ENCODE results near the gene UNC5C. TPM values are rescaled to one million over a fixed set of nuclear protein-coding genes. Genes with fewer than 3 reads are reported as not detected.

The UNC5C gene
- total RNA-seq, 2 donors from 2014 or later = 0.52 to 2.0 TPM

GRCh38 chr4:95288552-95288951 lies 260.2 kb downstream of the UNC5C start:
- no peak overlapping the region for H3K27ac ChIP-seq
- TF ChIP-seq POLR2A (IDR thresholded peaks at IDR 0.05) (no peak), CTCF (IDR thresholded peaks at IDR 0.05) (no peak)
- no peak overlapping the region for H3K4me3 ChIP-seq
- no peaks in the 10 kb centered on the region for H3K36me3 ChIP-seq (replicated peaks in 1 of 2; ENCODE audit: insufficient read depth in 1 of 2, low read depth in 2 of 2)
- H3K9me3 ChIP-seq = no peaks in the 10 kb centered on the region
- H3K4me1 ChIP-seq = no peaks in the 10 kb centered on the region
- WGBS, 2 donors = 82 to 92% methylated on average over 1 of the region's 1 CpG
- intact Hi-C loops (cut with DNase I) = no loop called here
- no peak for ATAC-seq
- DNase-seq = no peak
- no peaks in the 10 kb centered on the region for H3K27me3 ChIP-seq

GRCh38 chr4:95285797-95286196 lies 263.0 kb downstream of the UNC5C start:
- DNase-seq (no peak), ATAC-seq (no peak)
- Histone ChIP-seq H3K27me3 (no peaks in the 10 kb centered on the region), H3K27ac (no peak overlapping the region), H3K4me3 (no peak overlapping the region), H3K36me3 (replicated peaks in 1 of 2; ENCODE audit: insufficient read depth in 1 of 2, low read depth in 2 of 2) (no peaks in the 10 kb centered on the region), H3K4me1 (no peaks in the 10 kb centered on the region), H3K9me3 (no peaks in the 10 kb centered on the region)
- intact Hi-C loops (cut with DNase I) = no loop called here
- 70 to 71% methylated on average over 2 of the region's 2 CpGs for WGBS, 2 donors
- no peak for TF ChIP-seq CTCF (IDR thresholded peaks at IDR 0.05)
- TF ChIP-seq POLR2A (IDR thresholded peaks at IDR 0.05) = no peak

- 84 to 100% methylated on average over 1 of the region's 1 CpG for WGBS, 2 donors
- Histone ChIP-seq H3K27me3 (no peaks in the 10 kb centered on the region), H3K27ac (no peak overlapping the region), H3K9me3 (no peaks in the 10 kb centered on the region), H3K4me3 (no peak overlapping the region), H3K36me3 (replicated peaks in 1 of 2; ENCODE audit: insufficient read depth in 1 of 2, low read depth in 2 of 2) (no peaks in the 10 kb centered on the region), H3K4me1 (no peaks in the 10 kb centered on the region)
- intact Hi-C loops (cut with DNase I) = no loop called here
- ATAC-seq (no peak), DNase-seq (no peak)
- TF ChIP-seq CTCF (IDR thresholded peaks at IDR 0.05) = no peak
- TF ChIP-seq POLR2A (IDR thresholded peaks at IDR 0.05) = no peak
Observed at GRCh38 chr4:95284655-95285054, 264.1 kb downstream of the UNC5C start.

- Histone ChIP-seq H3K27ac (no peak overlapping the region), H3K36me3 (replicated peaks in 1 of 2; ENCODE audit: insufficient read depth in 1 of 2, low read depth in 2 of 2) (no peaks in the 10 kb centered on the region), H3K4me1 (no peaks in the 10 kb centered on the region), H3K9me3 (no peaks in the 10 kb centered on the region), H3K4me3 (no peak overlapping the region), H3K27me3 (no peaks in the 10 kb centered on the region)
- TF ChIP-seq CTCF (IDR thresholded peaks at IDR 0.05) (no peak), POLR2A (IDR thresholded peaks at IDR 0.05) (no peak)
- DNase-seq (no peak), ATAC-seq (no peak)
- intact Hi-C loops (cut with DNase I) = no loop called here
- WGBS, 2 donors = 61 to 62% methylated on average over 10 of the region's 10 CpGs
Observed at GRCh38 chr4:95283320-95283719, 265.5 kb downstream of the UNC5C start.

GRCh38 chr4:95272797-95273196 lies 276.0 kb downstream of the UNC5C start:
- H3K27ac ChIP-seq = no peak overlapping the region
- no peak for TF ChIP-seq CTCF (IDR thresholded peaks at IDR 0.05)
- TF ChIP-seq POLR2A (IDR thresholded peaks at IDR 0.05) = no peak
- H3K36me3 ChIP-seq (replicated peaks in 1 of 2; ENCODE audit: insufficient read depth in 1 of 2, low read depth in 2 of 2) = no peaks in the 10 kb centered on the region
- H3K27me3 ChIP-seq = no peaks in the 10 kb centered on the region
- DNase-seq (no peak), ATAC-seq (no peak)
- H3K4me1 ChIP-seq = no peaks in the 10 kb centered on the region
- no peak overlapping the region for H3K4me3 ChIP-seq
- H3K9me3 ChIP-seq = no peaks in the 10 kb centered on the region
- 46 to 55% methylated on average over 3 of the region's 3 CpGs for WGBS, 2 donors
- intact Hi-C loops (cut with DNase I) = no loop called here
